DND-41 (cell line): ENCODE data around the gene MYLK2.

Experiments used
- ATAC-seq: fragments of 200-7000 bp; cut with Tn5 transposase; 3 replicates; pipeline ENCODE4 v1.9.1; 2021; ENCODE audit warnings: low read depth; ENCODE audit not compliant: insufficient read depth
- DNase-seq: peaks from one replicate; pipeline ENCODE4 v3.0.0-alpha.2; 2020
- H2AFZ ChIP-seq: 2 replicates; pipeline ENCODE4 v1.6.0; 2012; ENCODE audit warnings: low read depth, low read length
- H3K27ac ChIP-seq: 2 replicates; pipeline ENCODE4 v1.5.1; 2012; ENCODE audit warnings: low read length, inconsistent platforms
- H3K27me3 ChIP-seq: fragments of 200-600 bp; sonication (generic); 2 replicates; pipeline ENCODE4 v1.6.0; 2012; ENCODE audit warnings: low read length, mild to moderate bottlenecking, inconsistent platforms; ENCODE audit not compliant: insufficient read depth, poor library complexity
- H3K36me3 ChIP-seq: 2 replicates; pipeline ENCODE4 v1.5.1; 2012; ENCODE audit warnings: low read length, inconsistent platforms; ENCODE audit not compliant: insufficient read depth
- H3K4me1 ChIP-seq: 2 replicates; pipeline ENCODE4 v1.5.1; 2012; ENCODE audit warnings: mild to moderate bottlenecking, low read length; ENCODE audit not compliant: insufficient read depth
- H3K4me2 ChIP-seq: 2 replicates; pipeline ENCODE4 v1.6.0; 2012; ENCODE audit warnings: mild to moderate bottlenecking, moderate library complexity, low read length, inconsistent platforms; ENCODE audit not compliant: insufficient read depth
- H3K4me3 ChIP-seq, 2 experiments: fragments of 200-600 bp in 1 of 2; shearing (Covaris generic) in 1 of 2; 2 replicates each; pipeline ENCODE4 v1.5.1; 2012 to 2016; ENCODE audit warnings: inconsistent platforms in 2 of 2, low read length in 2 of 2, mild to moderate bottlenecking in 2 of 2, low read depth in 1 of 2, moderate library complexity in 1 of 2
- H3K79me2 ChIP-seq: 2 replicates; pipeline ENCODE4 v1.6.0; 2012; ENCODE audit warnings: low read length, inconsistent platforms; ENCODE audit not compliant: insufficient read depth
- H3K9ac ChIP-seq: 2 replicates; pipeline ENCODE4 v1.6.0; 2012; ENCODE audit warnings: low read depth, mild to moderate bottlenecking, inconsistent platforms, low read length, moderate library complexity
- H3K9me3 ChIP-seq: 2 replicates; pipeline ENCODE4 v1.5.1; 2012; ENCODE audit warnings: low read length, moderate library complexity, mild to moderate bottlenecking, inconsistent platforms; ENCODE audit not compliant: insufficient read depth, severe bottlenecking
- H4K20me1 ChIP-seq: 2 replicates; pipeline ENCODE4 v1.6.0; 2012; ENCODE audit warnings: low read length; ENCODE audit not compliant: insufficient read depth
- EZH2 ChIP-seq: IDR thresholded peaks from 3 replicates; pipeline ENCODE4 v1.6.1; 2012; ENCODE audit warnings: borderline replicate concordance, low read depth, mild to moderate bottlenecking, moderate library complexity, low read length, inconsistent platforms; ENCODE audit not compliant: severe bottlenecking
- TF ChIP-seq, protein P1 (sequence below): IDR thresholded peaks from 2 replicates; pipeline ENCODE4 v1.5.1; 2012; ENCODE audit warnings: borderline replicate concordance, low read length, moderate library complexity, mild to moderate bottlenecking; ENCODE audit not compliant: poor library complexity, severe bottlenecking; ENCODE audit errors: extremely low read depth

The MYLK2 gene

DNA sequence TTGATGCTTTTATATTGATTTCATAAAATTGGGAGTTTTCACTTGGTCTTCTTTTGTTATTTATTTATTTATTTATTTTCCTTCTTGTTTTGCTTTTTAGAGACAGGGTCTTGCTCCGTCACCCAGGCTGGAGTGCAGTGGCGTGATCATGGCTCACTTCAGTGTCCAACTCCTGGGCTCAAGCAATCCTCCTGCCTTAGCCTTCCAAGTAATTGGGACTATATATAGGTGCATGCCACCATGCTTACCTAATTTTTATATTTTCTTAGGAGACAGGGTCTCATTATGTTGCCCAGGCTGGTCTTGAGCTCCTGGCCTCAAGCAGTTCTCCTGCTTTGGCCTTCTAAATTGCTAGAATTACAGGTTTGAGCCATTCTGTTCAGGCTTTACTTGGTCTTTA is 38.3 kb upstream of the MYLK2 start:
- H3K4me3 ChIP-seq = no peak overlapping the region
- DNase-seq (no peak), ATAC-seq (no peak)
- H3K9ac ChIP-seq = no peak overlapping the region
- H3K36me3 ChIP-seq = peaks cover 98% of the 10 kb centered on the region
- H3K79me2 ChIP-seq = peaks cover 13% of the 10 kb centered on the region
- H3K4me2 ChIP-seq = no peak overlapping the region
- H3K9me3 ChIP-seq = no peaks in the 10 kb centered on the region
- H4K20me1 ChIP-seq = peaks cover 5% of the 10 kb centered on the region
- no peak overlapping the region for H3K27ac ChIP-seq
- no peaks in the 10 kb centered on the region for H3K27me3 ChIP-seq
- TF ChIP-seq EZH2 = no peak
- H2AFZ ChIP-seq = no peak overlapping the region
- no peaks in the 10 kb centered on the region for H3K4me1 ChIP-seq

DNA sequence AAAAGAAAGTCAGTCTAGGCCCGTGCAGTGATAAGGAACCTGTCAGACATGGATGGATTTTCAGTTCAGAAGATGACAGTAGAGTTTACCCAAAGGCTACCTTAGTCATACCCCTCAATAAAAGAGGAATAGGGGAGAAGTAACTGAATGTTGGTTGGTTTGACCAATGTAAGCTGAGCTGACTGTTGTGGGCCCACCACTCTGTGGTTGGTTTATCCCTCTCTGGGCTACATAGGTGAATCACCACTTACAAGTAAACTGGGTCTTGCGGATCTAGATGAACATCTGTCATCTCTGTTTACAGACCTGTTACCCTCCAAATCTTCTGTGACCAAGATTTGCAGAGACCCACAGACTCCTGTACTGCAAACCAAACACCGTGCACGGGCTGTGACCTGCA is 37.2 kb upstream of the MYLK2 start:
- no peak overlapping the region for H3K27ac ChIP-seq
- H3K4me3 ChIP-seq = no peak overlapping the region
- H3K79me2 ChIP-seq = peaks cover 22% of the 10 kb centered on the region
- peak; percentile 17; the same call in 1 of the 3 replicates for ATAC-seq
- H3K27me3 ChIP-seq = no peaks in the 10 kb centered on the region
- no peak overlapping the region for H2AFZ ChIP-seq
- H3K9ac ChIP-seq = no peak overlapping the region
- no peaks in the 10 kb centered on the region for H3K4me1 ChIP-seq
- H4K20me1 ChIP-seq = peaks cover 5% of the 10 kb centered on the region
- DNase-seq = no peak
- peaks cover 99% of the 10 kb centered on the region for H3K36me3 ChIP-seq
- no peak overlapping the region for H3K4me2 ChIP-seq
- TF ChIP-seq EZH2 = no peak
- TF ChIP-seq, protein P1, sequence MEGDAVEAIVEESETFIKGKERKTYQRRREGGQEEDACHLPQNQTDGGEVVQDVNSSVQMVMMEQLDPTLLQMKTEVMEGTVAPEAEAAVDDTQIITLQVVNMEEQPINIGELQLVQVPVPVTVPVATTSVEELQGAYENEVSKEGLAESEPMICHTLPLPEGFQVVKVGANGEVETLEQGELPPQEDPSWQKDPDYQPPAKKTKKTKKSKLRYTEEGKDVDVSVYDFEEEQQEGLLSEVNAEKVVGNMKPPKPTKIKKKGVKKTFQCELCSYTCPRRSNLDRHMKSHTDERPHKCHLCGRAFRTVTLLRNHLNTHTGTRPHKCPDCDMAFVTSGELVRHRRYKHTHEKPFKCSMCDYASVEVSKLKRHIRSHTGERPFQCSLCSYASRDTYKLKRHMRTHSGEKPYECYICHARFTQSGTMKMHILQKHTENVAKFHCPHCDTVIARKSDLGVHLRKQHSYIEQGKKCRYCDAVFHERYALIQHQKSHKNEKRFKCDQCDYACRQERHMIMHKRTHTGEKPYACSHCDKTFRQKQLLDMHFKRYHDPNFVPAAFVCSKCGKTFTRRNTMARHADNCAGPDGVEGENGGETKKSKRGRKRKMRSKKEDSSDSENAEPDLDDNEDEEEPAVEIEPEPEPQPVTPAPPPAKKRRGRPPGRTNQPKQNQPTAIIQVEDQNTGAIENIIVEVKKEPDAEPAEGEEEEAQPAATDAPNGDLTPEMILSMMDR = no peak
- no peaks in the 10 kb centered on the region for H3K9me3 ChIP-seq

DNA sequence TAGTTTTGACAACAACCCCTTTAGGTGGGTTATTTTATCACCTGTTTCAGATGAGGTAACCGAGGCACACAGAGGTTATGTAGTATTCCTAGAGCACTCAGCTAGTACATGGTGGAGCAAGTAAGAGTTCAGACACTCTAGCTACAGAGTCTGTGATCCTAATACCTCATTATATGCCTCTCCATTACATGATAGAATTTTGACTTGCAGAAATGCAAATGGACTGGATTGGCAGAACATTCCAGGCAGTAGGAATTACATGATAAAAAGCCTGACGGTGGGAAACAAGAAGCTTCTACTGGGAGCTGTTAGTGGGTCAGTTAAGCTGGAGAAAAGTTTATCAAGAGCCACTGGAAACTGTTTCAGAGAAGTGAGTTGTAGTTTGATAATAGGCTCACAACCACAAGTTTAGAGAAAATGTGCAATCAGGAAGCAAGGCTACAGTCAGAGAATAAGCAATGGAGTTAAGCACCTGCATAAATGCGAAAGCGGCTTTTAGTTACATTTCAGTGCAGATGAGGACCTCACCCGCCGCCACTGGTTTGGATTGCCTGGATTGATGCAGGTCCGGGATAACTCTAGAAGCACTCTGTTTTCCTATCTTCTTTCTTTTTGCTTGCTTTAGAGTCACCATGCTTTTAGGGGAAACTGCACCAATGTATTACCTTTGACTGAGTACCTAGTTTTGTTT is 34.7 kb upstream of the MYLK2 start:
- Histone ChIP-seq H3K36me3 (peaks cover 98% of the 10 kb centered on the region), H4K20me1 (peaks cover 6% of the 10 kb centered on the region; the same call in 1 of the 2 replicates), H3K27ac (no peak overlapping the region), H3K79me2 (peaks cover 21% of the 10 kb centered on the region), H3K27me3 (no peaks in the 10 kb centered on the region), H3K4me1 (no peaks in the 10 kb centered on the region), H3K9ac (no peak overlapping the region), H2AFZ (no peak overlapping the region), H3K4me3 (no peak overlapping the region), H3K4me2 (no peak overlapping the region), H3K9me3 (no peaks in the 10 kb centered on the region)
- DNase-seq (no peak), ATAC-seq (no peak)
- no peak for TF ChIP-seq EZH2
- TF ChIP-seq, protein P1 = no peak

DNA sequence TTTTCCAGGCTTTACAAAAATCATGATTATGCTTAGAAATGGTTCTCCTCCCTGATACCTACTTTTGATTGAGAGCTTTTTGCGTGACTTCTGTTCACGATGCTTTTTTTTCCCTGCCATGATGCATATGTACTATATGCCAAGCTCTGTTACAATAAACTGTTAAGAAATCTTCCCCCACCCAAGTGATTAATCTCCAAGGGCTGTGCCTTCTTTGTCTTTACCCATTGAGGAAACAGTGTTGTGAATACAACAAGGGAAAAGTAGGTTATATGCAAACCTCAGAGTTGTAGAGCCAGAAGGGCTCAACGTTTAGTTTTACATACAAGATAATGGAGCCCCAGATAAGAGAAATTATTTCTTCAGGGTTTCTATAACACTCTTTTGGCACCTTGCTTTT is 34.1 kb upstream of the MYLK2 start:
- H3K27ac ChIP-seq = no peak overlapping the region
- H3K9ac ChIP-seq = no peak overlapping the region
- H3K27me3 ChIP-seq = no peaks in the 10 kb centered on the region
- H3K4me2 ChIP-seq = no peak overlapping the region
- peaks cover 6% of the 10 kb centered on the region; the same call in 1 of the 2 replicates for H4K20me1 ChIP-seq
- TF ChIP-seq EZH2 = no peak
- TF ChIP-seq, protein P1 = no peak
- H2AFZ ChIP-seq = no peak overlapping the region
- no peaks in the 10 kb centered on the region for H3K4me1 ChIP-seq
- DNase-seq = no peak
- no peak overlapping the region for H3K4me3 ChIP-seq
- H3K36me3 ChIP-seq = peaks cover 98% of the 10 kb centered on the region
- ATAC-seq = no peak
- H3K79me2 ChIP-seq = peaks cover 23% of the 10 kb centered on the region
- H3K9me3 ChIP-seq = no peaks in the 10 kb centered on the region
